8988T (cell line): ENCODE results near the gene HSD11B2.

ENCODE experiments used
- DNase-seq: peaks from one replicate; pipeline ENCODE4 v3.0.0; 2011

Gene HSD11B2

DNA sequence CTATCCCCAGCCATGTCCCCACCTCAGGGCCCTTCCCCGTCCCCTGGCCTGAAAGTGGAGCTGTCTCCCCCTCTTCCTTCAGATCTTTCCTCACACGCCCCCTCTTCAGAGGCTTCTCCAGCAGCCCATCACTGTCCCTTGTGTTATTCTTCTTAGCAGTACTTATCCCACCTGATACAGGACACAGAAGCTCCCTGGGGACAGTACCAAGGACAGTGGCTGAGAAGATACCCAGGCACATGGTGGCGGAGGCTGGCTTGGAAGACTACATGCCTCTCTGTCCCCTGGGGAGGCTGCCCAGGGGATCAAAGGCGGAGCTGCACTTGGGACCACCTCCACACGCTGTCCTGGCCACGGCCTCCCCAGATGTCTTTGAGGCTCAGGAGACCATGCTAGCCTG, 23.9 kb downstream of the HSD11B2 start:
- DNase-seq: no peak

DNA sequence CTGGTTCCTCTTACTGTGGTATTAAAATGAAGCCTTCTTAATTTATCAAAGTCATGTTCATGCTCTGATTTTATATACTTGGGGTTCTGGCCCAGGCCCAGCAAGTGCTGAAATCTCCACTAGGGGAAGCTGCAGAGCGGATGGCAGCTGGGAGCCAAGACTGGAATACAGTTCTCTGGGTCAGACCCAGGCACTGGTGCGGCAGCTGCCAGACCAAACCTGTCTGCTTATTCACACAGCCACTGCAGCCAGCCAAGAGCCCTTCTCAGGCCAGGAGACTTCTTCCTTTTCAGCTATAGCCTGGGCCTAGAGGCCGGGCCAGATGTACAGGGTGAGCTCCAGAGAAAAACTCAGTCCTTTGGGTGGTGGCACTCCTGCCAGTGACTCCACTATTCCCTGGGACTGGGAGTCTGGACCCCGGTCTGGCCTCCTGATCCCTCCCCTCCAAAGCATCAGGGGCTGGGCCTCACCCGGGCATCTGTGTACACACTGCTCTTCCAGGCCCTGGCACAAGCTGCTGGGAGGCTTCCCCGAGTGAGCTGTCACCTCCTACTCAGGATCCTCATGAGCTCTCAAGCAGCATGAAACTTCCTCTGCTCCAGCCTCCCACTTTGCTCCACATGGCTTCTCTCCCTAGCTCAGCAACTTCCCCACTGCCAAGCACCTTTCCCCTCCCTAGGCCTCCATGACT, 25.6 kb downstream of the HSD11B2 start:
- no peak for DNase-seq

DNA sequence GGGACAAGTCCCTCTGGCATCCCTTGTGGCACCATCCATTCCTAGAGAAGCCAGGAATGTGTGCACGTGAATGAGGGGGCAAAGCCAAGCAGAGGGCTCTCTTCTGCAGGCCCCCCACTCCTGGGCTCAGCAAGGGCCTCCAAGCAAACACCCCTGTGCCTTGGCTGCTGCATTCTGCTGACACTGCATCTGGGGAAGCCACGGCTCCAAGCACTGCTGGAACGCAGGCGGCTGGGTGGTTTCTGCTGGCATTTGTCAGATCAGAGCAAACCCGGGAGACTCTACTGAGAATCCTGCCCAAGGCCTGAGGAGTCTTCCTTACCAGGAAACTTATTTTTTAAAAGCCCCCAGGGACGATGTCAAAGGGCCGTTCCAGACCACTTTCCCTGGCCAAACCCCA, 26.7 kb downstream of the HSD11B2 start:
- no peak for DNase-seq

DNA sequence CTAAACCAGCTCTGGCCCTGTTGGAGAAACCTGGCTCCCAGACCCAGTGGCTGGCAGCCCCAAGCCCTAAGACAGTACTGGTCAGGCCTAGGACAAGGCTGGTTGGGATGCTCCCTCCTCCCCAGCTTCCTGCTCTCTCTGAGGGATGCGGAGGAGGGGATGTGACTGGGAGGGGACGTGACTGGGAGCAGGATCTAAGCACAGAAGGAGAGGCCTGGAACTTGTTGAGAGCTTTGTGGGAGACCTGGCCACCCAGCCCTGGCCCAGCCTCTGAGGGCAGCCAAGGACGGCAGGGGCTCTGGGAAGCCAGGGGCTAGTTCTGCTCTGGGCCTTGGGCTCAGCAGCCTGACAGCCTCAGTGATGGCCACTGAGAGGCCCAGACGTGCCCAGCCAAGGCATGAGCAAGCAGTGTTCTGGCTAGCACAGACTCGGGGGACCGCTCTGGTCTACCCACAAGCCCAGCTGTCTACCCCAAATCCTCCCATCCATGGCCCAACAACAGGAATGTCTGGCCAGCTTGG, 27.3 kb downstream of the HSD11B2 start:
- DNase-seq: no peak

DNA sequence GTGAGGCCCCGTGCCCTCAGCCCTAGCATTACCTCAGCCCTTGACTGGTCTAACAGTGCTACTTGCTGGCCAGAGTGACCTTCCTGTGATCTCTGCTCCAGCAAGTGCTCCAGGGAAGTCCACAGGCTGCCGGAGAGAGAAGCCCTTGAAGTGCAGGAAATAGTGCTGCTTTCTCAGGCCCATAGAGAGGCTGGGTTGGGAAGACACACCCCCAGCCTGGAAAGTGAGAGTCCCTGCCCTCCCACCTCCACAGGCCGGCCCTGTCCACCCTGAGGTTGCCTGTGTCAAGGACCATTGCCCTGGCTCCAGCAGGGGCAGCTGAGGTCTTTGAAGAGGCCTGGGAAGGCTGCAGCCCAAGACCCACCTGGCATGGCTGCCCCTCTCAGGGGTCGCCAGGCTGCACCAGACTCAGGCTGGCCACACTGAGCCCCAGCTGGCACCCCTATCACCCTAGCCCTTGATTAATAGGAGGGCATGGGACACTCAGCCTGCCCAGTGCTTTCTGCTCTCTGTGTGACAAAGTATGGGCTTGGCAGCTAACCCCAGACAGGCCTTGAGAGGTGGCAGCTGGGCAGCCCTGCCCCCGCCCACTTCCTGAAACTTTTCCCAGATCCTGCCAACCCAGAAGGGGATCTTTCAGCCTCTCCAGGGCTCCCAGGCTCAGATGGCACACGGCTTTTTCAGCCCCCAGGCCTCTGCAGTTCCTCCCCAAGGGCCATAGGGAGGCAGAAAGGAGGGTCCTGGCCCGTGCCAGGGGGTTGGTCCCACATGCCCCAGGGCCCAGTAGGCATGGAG, 28.3 kb downstream of the HSD11B2 start:
- DNase-seq: no peak

DNA sequence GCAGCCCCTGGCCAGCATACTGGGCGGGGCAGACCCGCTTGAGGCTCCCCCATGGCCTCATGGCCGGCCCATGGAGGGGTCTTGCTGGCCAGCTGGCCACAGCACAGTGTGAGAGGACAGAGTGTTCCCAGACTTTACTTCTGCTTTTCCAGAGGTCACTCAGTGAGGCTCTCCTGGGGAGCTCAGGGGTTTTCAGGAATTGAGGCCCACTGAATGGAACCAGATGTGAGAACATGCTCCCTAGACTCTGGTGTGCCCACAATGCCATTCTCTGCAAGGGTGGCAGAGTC, 28.9 kb downstream of the HSD11B2 start:
- DNase-seq: no peak

DNA sequence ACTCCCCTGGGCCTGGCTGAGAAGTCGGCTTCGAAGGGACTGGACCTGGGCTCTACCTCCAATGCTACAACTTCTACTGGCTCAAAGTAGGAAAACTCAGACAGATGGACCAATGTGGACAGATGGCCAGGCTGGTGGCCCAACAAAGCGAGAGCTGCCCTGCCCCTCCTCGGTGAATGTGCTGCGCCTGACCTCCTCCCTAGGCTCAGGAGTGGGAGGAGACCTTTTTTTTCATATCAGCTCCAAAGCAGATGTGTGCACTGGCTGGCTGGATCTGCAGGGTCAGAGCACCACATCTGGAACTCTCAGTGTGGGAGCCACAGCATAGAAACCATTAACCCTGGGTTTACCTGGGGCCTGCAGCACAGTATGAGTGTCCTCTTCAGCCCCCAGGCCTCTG, 29.2 kb downstream of the HSD11B2 start:
- DNase-seq: no peak

DNA sequence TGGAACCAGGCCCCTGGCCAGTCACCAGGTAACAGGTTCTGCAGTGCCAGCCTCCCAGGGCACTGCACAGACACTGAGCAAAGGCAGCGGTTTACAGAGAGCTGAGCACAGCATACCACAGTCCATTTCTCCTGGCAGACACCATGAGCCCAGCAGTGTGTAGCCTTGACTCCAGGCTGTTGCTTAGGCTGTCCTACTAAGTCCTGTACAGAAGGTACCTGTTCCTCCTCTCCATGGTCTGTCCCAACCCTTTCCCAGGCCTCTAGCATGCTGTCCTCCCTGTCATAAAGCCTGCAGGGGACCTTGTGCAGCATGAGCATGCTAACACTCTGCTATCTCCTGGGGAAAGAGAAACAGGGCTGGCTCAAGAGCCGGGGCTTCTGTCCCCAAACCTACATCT, 30.0 kb downstream of the HSD11B2 start:
- DNase-seq: no peak

DNA sequence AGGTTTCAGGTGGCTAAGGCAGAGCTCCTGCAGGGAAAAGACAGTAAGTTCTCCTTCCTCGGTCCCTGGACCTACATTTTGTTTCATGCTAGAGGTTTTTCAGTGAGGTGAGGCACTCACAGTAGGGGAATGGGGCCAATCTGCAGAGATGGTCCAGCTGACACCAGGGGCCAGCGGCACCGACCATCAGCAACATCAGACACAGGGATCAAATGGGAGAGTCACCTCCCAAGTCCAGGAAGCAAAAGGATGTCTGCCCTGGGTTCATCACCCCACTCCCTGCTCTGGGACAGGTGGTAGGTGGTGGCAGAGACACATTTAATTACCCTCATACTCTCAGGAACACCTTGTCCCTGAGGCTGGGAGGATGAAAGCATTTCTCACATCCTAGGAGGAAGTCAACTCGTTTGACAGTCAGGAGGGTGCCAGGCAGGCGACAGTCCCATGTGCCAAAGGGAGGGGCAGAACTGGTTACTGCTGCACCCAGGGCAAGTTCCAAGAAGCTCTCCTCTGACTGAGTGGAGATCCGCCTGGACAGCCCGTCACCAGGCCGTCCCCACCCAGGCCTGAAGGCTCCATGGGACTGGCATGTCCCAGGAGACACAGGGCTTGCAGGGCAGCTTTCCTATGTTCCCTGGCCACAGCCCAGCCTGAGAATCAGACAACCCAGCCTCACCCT, 30.8 kb downstream of the HSD11B2 start:
- DNase-seq: no peak

DNA sequence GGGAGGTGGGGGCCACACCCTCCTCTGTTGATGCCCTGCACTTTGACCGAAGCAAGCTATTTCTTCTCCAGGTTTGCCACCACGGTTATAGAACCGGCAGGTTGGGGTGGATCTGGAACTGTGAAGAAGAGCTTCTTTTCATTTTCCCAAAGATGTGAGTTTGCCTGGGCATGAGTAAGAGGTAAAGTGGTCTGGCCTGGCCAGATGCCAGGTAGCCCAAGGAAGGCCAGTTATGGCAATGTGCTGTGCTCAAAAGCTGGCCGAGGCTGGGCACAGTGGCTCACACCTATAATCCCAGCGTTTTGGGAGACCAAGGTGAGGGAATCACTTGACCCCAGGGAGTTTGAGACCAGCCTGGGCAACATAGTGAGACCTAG, 31.3 kb downstream of the HSD11B2 start:
- DNase-seq: no peak

DNA sequence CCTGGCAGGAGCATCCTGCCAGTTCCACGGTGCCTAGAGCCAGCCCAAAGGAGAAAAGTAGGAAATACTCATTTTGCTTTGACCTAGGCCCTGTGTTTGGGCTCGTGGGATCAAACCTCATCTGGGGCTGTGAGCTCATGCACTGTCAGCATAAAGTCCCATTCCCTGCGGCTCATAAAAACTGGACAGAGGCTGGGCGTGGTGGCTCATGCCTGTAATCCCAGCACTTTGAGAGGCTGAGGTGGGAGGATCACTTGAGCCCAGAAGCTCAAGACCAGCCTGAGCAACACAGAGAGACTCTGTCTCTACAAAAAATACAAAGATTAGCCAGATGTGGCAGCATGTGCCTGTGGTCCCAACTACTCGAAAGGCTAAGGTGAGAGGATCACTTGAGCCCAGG, 32.1 kb downstream of the HSD11B2 start:
- DNase-seq: no peak

DNA sequence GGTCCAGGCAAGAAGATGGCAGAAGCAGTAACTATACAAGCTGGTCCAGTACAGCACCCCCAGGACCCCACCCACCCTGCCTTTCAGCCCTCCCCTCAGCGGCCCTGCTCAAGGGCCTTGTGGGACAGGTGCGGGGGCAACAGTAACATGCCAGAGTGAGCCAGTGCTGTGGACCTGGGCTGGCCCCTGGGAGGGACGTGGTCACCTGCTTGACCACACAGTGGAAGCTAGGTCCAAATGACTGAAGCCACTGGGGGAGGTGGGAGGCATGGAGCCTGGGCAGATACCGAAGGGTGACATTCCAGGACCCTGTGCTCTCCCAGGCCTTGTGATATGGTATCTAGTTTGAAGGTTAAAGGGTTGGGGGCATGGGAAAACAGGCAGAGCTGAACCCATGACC, 32.8 kb downstream of the HSD11B2 start:
- DNase-seq: no peak

DNA sequence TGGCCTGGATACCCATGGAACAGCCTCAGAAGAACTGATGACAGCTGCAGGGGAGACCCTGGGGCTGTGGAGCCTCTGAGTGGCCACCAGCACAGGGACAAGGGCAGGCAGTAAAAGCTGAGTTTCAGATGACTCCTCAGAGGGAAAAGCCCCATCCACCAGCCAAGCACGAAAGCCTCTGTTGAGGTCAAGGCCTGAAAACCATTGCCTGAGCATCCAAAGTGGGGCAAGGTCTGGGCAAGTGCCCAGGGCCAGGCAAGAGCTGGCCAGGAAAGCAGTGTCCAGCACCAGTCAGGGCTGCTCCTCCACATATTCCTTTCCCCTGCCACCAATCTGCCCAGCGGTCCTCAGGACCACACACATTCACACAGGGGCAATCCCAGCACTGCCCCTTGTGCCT, 33.6 kb downstream of the HSD11B2 start:
- no peak for DNase-seq

DNA sequence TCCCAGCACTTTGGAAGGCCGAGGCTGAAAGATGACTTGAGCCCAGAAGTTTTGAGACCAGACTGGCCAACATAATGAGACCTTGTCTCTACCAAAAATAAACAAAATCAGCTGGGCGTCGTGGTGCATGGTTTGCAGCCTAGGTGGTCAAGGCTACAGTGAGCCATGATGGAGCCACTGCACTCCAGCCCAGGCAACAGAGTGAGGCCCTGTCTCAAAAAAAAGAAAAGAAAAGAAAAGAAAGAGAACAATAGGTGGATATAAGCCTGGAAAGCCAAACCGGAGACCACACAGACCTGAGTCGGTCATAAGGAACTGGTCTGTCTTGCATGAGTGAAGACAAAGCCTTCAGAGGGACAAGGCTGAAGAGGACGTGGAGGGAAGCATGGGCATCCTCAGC, 35.7 kb downstream of the HSD11B2 start:
- DNase-seq: no peak

DNA sequence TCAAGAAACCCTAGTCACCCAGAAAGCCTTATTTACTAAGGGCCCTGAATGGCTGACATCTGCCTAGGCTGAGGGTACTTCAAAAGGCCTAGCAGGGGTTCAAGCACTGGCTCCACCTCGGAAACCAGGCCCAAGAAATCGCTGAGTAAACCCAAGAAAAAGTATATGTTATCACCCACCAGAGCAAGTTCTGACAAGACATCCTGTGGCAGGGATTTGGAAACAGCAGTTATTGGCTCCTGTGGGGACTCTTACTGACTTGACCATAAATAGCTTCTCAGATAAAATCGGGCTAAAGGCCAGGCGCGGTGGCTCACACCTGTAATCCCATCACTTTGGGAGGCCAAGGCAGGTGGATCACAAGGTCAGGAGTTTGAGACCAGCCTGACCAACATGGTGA, 37.8 kb downstream of the HSD11B2 start:
- no peak for DNase-seq

DNA sequence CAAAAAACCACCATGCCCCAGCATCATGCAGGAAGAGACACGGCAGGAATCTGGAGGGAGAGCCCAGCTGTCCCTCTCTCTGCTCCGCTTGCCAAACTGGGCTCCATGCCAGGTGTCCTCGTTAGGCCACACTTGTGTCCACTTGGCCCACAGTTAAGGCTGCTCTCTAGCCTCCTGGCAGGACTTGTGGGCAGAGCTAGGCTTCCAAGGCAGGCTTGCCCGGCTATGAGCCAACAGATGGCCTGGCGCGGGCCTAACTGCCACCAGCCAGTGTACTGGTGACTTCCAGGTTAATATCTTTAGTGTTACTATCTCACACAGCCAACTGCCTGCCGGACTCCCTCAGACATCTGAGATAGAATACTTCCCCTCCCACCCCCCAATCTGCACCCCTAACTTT, 39.4 kb downstream of the HSD11B2 start:
- no peak for DNase-seq

DNA sequence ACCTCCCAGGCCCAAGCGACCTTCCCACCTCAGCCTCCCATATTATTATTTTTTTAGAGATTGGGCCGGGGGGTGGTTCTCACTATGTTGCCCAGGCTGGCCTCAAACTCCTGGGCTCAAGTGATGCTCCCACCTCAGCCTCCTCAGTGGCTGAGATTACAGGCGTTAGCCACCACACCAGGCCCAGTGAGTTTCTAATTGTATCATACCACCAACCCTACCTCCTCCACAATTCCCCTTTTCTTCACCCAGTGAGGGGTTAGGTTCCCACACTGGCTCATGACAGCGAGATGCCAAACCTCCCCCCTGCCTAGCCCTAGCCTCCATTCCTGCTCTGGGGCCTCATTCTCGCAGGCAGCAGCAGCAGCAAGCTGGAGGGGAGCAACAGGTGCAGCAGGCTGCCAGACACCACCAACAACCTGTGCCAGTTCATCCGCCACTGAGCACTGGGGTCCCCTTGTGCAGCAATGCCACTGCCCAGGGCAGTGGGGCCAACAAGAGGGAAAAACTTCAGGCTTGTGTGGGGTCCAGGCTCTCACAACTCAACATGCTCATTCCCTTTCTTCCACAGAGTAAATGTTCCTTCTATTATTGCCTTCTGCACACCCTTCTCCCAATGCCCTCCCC, 41.0 kb downstream of the HSD11B2 start:
- no peak for DNase-seq

DNA sequence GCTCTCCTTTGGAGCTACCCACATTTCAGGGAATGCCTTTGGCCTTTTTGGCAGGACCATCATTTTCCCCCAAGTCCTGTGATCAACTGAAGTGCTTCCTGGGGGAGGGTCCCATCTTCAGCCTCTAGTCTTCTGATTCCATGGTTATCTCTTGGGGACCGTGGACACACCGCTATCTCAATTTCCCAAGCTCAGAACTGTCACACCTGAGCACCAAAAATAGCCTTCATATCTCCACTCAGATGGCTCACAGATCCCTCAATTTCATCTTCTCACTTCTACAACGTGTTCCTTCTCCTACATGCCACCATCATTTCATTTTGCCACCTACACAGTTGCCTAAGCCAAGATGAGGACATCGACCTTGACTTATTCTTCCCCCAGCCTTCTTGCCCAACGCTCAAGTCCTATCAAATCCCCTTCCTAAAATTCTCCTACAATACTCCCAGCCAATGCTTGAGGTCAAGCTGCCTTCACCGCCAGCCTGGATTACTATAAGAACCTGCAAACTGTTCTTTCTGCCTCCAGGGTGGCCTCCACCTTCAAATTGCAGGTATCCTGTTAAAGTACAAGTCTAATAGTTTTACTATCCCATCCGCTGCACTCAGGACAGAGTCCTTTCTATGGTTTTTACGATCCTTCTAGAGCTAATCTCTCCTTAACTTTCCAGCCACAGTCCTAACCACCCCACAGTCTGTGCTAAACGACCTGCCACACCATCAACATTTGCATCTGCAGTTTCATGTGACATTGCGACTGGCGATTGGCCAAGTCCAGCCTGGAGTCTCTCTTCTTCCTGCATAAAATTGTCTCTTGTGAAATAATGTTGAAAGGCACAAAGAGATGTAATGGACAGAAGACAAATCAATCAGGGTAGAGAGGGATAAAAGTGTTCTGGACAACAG, 43.9 kb downstream of the HSD11B2 start:
- no peak for DNase-seq

DNA sequence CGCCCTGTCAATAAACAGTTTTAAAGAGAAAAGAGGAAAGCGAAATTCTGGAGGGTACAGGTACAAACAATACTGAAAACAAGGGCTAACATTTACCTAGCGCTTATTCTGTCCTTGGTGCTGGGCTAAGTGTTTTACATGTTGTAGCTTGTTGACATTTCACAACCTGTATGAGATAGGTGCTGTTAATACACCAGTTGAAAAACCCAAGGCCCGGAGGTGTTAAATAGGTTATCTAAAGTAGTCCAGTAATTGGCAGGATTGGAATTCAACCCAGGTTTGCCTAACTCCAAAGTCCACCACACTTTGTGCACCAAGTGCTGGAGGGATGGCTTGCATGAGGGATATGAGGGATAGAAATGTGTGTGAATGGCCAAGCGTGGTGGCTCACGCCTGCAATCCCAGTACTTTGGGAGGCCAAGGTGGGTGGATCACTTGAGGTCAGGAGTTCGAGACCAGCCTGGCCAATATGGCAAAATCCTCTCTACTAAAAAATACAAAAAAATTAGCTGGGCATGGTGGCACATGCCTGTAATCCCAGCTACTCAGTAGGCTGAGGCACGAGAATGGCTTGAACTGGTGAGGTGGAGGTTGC, 47.1 kb downstream of the HSD11B2 start:
- DNase-seq: no peak

DNA sequence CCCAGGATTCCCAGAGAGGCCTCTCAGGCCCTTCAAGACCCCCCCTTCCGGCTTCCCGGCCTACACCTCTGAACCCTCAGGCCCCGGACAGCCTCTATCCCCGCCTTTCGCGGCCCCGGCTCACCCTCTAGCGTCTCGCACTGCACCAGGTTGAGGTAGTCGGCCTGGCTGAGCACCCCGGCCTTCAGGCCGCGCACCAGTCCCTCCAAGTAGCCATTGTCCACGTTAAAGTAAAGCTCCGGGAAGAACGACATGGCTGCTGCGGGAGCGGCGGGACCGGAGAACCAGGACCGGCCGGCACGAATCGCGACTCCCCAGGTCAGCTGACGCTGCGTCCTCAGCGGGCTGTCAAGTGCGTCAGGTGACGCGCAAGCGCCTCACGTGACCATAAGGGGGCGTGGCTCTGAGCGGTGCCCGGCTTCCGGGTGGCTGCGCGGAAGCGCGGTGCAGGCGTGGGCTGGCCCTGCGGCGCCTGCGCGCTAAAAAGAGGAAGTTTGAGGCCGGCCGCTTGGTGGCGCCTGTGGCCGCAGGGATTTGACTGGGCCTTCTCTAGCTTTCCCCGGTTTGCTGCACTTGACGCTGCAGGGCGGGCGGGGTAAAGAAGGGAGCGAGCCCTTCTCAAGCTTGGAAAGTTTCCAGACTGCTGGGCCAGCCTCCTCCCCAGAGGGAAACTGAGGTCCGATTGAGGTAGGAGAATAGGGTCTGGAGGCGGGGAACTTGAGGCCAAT, 50.1 kb downstream of the HSD11B2 start, which contains the start of gene ATP6V0D1:
ATP6V0D1 (minus strand) TSS at position 325 of the 728 bp plus-strand sequence; CDS start at position 254, 71 bp downstream.
- peak; percentile 94 for DNase-seq

DNA sequence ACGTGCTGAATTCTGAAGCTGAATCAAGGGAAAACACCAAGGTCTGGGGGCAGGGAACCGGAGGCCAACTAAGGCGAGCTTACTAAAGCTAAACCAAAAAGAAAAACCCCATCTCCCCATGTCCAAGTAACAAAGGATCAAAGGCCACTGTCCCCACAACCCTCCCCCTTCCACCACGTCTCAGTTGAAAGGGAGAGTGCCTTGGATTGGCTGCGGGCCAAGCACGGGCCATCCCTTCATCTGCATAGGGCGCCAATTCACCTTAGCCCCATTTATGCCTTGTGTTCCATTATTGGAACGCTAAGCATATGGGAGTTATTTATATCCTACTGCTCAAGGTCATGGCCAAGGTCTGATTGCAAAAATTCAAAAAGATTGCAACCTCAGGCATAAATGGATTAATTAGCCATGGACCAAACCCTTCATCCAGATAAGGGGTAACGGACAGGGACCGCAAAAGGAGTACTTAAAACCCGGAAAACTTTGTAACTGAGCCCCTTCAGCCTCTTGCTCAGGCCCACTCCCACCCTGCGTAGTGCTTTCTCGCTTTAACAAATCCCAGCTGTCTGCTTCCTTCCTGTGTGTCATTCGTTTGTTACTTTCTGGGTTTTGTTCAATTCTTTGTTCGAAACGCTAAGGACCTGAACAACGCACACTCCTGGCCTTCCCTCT, 50.8 kb downstream of the HSD11B2 start:
- DNase-seq: no peak
